PC-3 (cell line): ENCODE data around the gene UPB1. TPM values are rescaled to one million over a fixed set of nuclear protein-coding genes. Genes with fewer than 3 reads are reported as not detected.

Experiments used
- ATAC-seq: fragments of 200-7000 bp; cut with Tn5 transposase; 2 replicates; pipeline ENCODE4 v1.9.1; 2020; ENCODE audit warnings: mild to moderate bottlenecking, moderate library complexity
- BruUV-seq: library from RNA; stranded (reverse); fragments of 400-500 nt; replicated peaks from 2 replicates; lab custom pipeline; 2021; lab: Mats Ljungman, UMichigan
- CTCF ChIA-PET: fragments of 300-600 bp; sonication (Branson Sonifier 250); formaldehyde crosslinking; loops from one replicate; lab custom pipeline; 2022; ENCODE audit warnings: antibody characterized with exemption; lab: Charles Lee
- POLR2A ChIA-PET: fragments of 300-600 bp; sonication (Branson Sonifier 250); formaldehyde crosslinking; loops from one replicate; lab custom pipeline; 2022; ENCODE audit warnings: antibody characterized with exemption; ENCODE audit not compliant: unreplicated experiment; lab: Charles Lee
- DNase-seq: peaks from one replicate; pipeline ENCODE4 v3.0.0-alpha.2; 2015
- H2AFZ ChIP-seq: fragments of 300-600 bp; sonication (generic); 2 replicates; pipeline ENCODE4 v1.6.0; 2016; ENCODE audit warnings: antibody characterized with exemption, low read length
- H3F3A ChIP-seq: fragments of 300-600 bp; sonication (generic); one replicate; pipeline ENCODE4 v1.6.0; 2017; ENCODE audit warnings: antibody characterized with exemption, low read length, control low read depth, mild to moderate bottlenecking; ENCODE audit not compliant: unreplicated experiment
- H3K27ac ChIP-seq: fragments of 300-600 bp; sonication (generic); 2 replicates; pipeline ENCODE4 v1.5.1; 2016; ENCODE audit warnings: mild to moderate bottlenecking, low read length
- H3K27me3 ChIP-seq: fragments of 300-600 bp; sonication (generic); 2 replicates; pipeline ENCODE4 v1.6.1; 2016; ENCODE audit warnings: low read length, mixed read lengths
- H3K36me3 ChIP-seq: fragments of 300-600 bp; sonication (generic); 2 replicates; pipeline ENCODE4 v1.6.1; 2016; ENCODE audit warnings: low read depth, mixed run types, low read length, mixed read lengths
- H3K4me1 ChIP-seq: fragments of 300-600 bp; sonication (generic); 2 replicates; pipeline ENCODE4 v1.5.1; 2016; ENCODE audit warnings: low read length; ENCODE audit not compliant: insufficient read depth
- H3K4me2 ChIP-seq: fragments of 300-600 bp; sonication (generic); 2 replicates; pipeline ENCODE4 v1.6.0; 2016; ENCODE audit warnings: low read length
- H3K4me3 ChIP-seq: fragments of 300-600 bp; sonication (generic); 2 replicates; pipeline ENCODE4 v1.5.1; 2016; ENCODE audit warnings: mild to moderate bottlenecking, low read length, mixed read lengths
- H3K79me2 ChIP-seq: fragments of 300-600 bp; sonication (generic); 2 replicates; pipeline ENCODE4 v1.6.1; 2017; ENCODE audit warnings: low read length, mixed read lengths
- H3K9ac ChIP-seq: fragments of 300-600 bp; sonication (generic); 2 replicates; pipeline ENCODE4 v1.6.0; 2016; ENCODE audit warnings: mild to moderate bottlenecking, low read length
- H3K9me2 ChIP-seq: fragments of 300-600 bp; sonication (generic); replicated peaks from 2 replicates; pipeline ENCODE4 v1.6.1; 2016; ENCODE audit warnings: mixed run types, low read length, mixed read lengths
- H3K9me3 ChIP-seq: fragments of 300-600 bp; sonication (generic); 2 replicates; pipeline ENCODE4 v1.6.1; 2016; ENCODE audit warnings: low read length, mixed read lengths
- H4K20me1 ChIP-seq: fragments of 300-600 bp; sonication (generic); 2 replicates; pipeline ENCODE4 v1.6.1; 2016; ENCODE audit warnings: low read length, mixed read lengths
- EZH2 ChIP-seq: fragments of 300-600 bp; sonication (generic); IDR thresholded peaks from one replicate; pipeline ENCODE4 v1.6.1; 2017; ENCODE audit warnings: antibody characterized with exemption, mild to moderate bottlenecking, low read length; ENCODE audit not compliant: unreplicated experiment
- EZH2phosphoT487 ChIP-seq: fragments of 300-600 bp; sonication (generic); IDR thresholded peaks from 2 replicates; pipeline ENCODE4 v1.6.1; 2018; ENCODE audit warnings: mild to moderate bottlenecking, antibody characterized with exemption, low read length, borderline replicate concordance
- intact Hi-C: fragments of 100-400 bp; cut with micrococcal nuclease; formaldehyde crosslinking; loops from 2 replicates; pipeline ENCODE4 v1.9.0; 2023
- total RNA-seq: library from RNA; depleted of rRNA; stranded (reverse); fragments of >200 nt; gene quantifications from 2 replicates; pipeline ENCODE4 v1.2.3, GENCODE V29; 2014
- TF ChIP-seq, protein P1 (sequence below): fragments of 300-600 bp; sonication (generic); conservative IDR thresholded peaks from 2 replicates; pipeline ENCODE4 v1.5.1; 2017; ENCODE audit warnings: antibody characterized with exemption, low read depth, mild to moderate bottlenecking, low read length

Gene UPB1
- total RNA-seq, 1 experiment from 2014 or later: 0.29 TPM

DNA sequence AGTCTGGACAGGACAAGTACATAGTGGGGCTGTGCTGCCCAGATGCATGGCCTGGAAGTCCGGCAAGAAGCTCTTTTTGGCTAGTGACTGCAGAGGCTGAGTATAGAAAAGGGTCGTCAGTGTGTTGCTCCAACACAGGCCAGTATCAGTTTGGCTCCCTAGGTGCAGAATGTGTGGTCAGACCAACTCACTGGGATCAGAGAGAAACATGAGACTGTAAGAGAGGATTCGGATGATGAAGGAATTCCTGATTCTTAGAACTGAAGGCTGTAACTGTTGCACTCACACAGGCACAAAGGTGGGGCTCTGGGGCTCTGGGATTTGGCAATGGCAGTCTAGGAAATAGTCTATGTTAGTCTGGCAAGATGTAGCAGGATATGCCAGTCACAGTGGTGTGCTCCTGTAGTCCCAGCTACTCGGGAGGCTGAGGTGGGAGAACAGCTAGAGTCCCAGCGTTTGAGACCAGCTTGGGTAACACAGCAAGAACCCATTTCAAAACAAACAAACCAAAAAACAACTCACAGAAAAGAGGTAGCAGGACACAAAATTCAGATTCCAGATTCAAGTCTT, 11.1 kb upstream of the UPB1 start:
- TF ChIP-seq, protein P1, sequence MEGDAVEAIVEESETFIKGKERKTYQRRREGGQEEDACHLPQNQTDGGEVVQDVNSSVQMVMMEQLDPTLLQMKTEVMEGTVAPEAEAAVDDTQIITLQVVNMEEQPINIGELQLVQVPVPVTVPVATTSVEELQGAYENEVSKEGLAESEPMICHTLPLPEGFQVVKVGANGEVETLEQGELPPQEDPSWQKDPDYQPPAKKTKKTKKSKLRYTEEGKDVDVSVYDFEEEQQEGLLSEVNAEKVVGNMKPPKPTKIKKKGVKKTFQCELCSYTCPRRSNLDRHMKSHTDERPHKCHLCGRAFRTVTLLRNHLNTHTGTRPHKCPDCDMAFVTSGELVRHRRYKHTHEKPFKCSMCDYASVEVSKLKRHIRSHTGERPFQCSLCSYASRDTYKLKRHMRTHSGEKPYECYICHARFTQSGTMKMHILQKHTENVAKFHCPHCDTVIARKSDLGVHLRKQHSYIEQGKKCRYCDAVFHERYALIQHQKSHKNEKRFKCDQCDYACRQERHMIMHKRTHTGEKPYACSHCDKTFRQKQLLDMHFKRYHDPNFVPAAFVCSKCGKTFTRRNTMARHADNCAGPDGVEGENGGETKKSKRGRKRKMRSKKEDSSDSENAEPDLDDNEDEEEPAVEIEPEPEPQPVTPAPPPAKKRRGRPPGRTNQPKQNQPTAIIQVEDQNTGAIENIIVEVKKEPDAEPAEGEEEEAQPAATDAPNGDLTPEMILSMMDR: no peak
- TF ChIP-seq EZH2 (no peak), EZH2phosphoT487 (no peak)
- Histone ChIP-seq H3K79me2 (no peaks in the 10 kb centered on the region), H3K4me1 (peaks cover 20% of the 10 kb centered on the region), H3K36me3 (no peaks in the 10 kb centered on the region), H3K27me3 (no peaks in the 10 kb centered on the region), H3K9ac (no peak overlapping the region), H2AFZ (no peak overlapping the region), H3F3A (no peaks in the 10 kb centered on the region), H3K9me3 (no peaks in the 10 kb centered on the region), H3K9me2 (no peaks in the 10 kb centered on the region), H4K20me1 (no peaks in the 10 kb centered on the region), H3K4me3 (no peak overlapping the region), H3K27ac (no peak overlapping the region), H3K4me2 (no peak overlapping the region)
- ChIA-PET POLR2A (no interaction called here), CTCF (no interaction called here)
- no TSS peak for BruUV-seq
- intact Hi-C loops: no loop called here
- ATAC-seq: no peak
- DNase-seq: no peak

DNA sequence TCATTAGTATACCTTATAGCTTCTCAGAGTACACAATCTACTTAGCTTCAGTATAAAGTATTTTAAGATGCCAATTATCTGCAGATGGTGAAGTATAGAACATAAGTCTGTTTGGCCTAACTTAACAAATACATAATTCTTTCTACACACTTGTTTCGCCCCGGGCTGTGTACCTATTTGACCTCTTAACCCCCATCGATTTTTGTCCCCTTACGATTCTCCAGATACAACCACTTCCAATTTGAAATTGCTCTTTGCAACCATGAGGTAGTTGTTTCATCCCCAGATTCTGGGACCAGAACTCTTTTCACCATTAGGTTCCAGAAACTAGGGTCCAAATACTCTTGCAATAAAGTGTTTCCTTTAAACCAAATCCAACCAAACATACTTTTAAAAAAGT, 10.0 kb upstream of the UPB1 start:
- H3F3A ChIP-seq: no peaks in the 10 kb centered on the region
- no peak for TF ChIP-seq EZH2
- TF ChIP-seq, protein P1: no peak
- intact Hi-C loops: no loop called here
- POLR2A ChIA-PET: no interaction called here
- H3K4me3 ChIP-seq: no peak overlapping the region
- H3K4me1 ChIP-seq: peaks cover 20% of the 10 kb centered on the region
- ATAC-seq (no peak), DNase-seq (no peak)
- no peaks in the 10 kb centered on the region for H3K36me3 ChIP-seq
- no peaks in the 10 kb centered on the region for H3K27me3 ChIP-seq
- H3K27ac ChIP-seq: no peak overlapping the region
- no peaks in the 10 kb centered on the region for H3K9me2 ChIP-seq
- no peak overlapping the region for H3K9ac ChIP-seq
- CTCF ChIA-PET: no interaction called here
- no peaks in the 10 kb centered on the region for H4K20me1 ChIP-seq
- H2AFZ ChIP-seq: no peak overlapping the region
- BruUV-seq: no TSS peak
- H3K9me3 ChIP-seq: no peaks in the 10 kb centered on the region
- H3K79me2 ChIP-seq: no peaks in the 10 kb centered on the region
- H3K4me2 ChIP-seq: no peak overlapping the region

DNA sequence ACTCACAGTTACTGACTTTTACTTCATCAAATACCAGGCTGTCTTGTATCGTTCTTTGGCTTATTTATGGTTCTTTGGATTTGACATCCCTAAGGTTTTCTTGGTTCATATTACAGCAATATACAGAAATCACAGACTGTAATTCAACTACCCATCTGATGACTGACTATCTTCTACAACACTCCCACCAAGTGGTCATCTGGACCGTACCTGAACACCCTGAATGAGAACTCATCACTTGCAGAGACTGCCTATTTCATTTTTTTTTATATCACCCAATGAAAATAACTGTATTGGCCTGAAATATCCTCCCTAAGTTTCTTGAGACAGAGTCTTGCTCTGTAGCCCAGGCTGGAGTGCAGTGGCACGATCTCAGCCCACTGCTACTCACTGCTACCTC, 9.5 kb upstream of the UPB1 start:
- TF ChIP-seq, protein P1: no peak
- TF ChIP-seq EZH2 (no peak), EZH2phosphoT487 (no peak)
- no peaks in the 10 kb centered on the region for H3K9me3 ChIP-seq
- H3F3A ChIP-seq: no peaks in the 10 kb centered on the region
- H3K27ac ChIP-seq: no peak overlapping the region
- intact Hi-C loops: no loop called here
- no peaks in the 10 kb centered on the region for H3K9me2 ChIP-seq
- no TSS peak for BruUV-seq
- H3K36me3 ChIP-seq: no peaks in the 10 kb centered on the region
- H2AFZ ChIP-seq: no peak overlapping the region
- H3K4me3 ChIP-seq: no peak overlapping the region
- no peaks in the 10 kb centered on the region for H3K27me3 ChIP-seq
- no peaks in the 10 kb centered on the region for H3K79me2 ChIP-seq
- H3K9ac ChIP-seq: no peak overlapping the region
- DNase-seq: no peak
- no peaks in the 10 kb centered on the region for H4K20me1 ChIP-seq
- no peak for ATAC-seq
- POLR2A ChIA-PET: no interaction called here
- no peak overlapping the region for H3K4me2 ChIP-seq
- CTCF ChIA-PET: no interaction called here
- H3K4me1 ChIP-seq: peaks cover 20% of the 10 kb centered on the region
